Transverse colon (tissue), 4 donors: Measurements from ENCODE around the gene NME8. TPM values are rescaled to one million over a fixed set of nuclear protein-coding genes. Genes with fewer than 3 reads are reported as not detected.
A peak's percentile ranks its signal among the peaks of the same experiment; 100 is the strongest.

Experiments
- DNase-seq: peaks from one replicate; pipeline ENCODE4 v3.0.0-alpha.2; 2019
- H3K27ac ChIP-seq, 4 donors: fragments of 200-600 bp; sonication (generic); 2 replicates each; pipeline ENCODE4 v1.5.1; 2016 to 2018; ENCODE audit warnings: inconsistent platforms in 4 of 4
- H3K27me3 ChIP-seq: fragments of 200-600 bp; sonication (generic); 2 replicates; pipeline ENCODE4 v1.5.1; 2017; ENCODE audit warnings: inconsistent platforms
- H3K36me3 ChIP-seq, 4 donors: fragments of 200-600 bp; sonication (generic); 2 replicates each; pipeline ENCODE4 v1.5.1; 2017 to 2019; ENCODE audit warnings: inconsistent platforms in 4 of 4
- H3K4me1 ChIP-seq, 4 donors: fragments of 200-600 bp; sonication (generic); 2 replicates each; pipeline ENCODE4 v1.5.1; 2017 to 2020; ENCODE audit warnings: inconsistent platforms in 4 of 4
- H3K4me3 ChIP-seq, 4 donors: fragments of 200-600 bp; sonication (generic); 1 replicate in 1 of 4; 2 replicates in 3 of 4; pipeline versions ENCODE4 v1.5.1 to v1.6.1; 2017 to 2019; ENCODE audit warnings: inconsistent platforms in 4 of 4
- H3K9me3 ChIP-seq, 2 donors: fragments of 200-600 bp; sonication (generic); 2 replicates each; pipeline ENCODE4 v1.5.1; 2017 to 2019; ENCODE audit warnings: inconsistent platforms in 2 of 2
- EP300 ChIP-seq: sonication (generic); formaldehyde crosslinking; IDR thresholded peaks from one replicate; pipeline ENCODE4 v1.6.1; 2017; ENCODE audit warnings: antibody characterized with exemption, low read depth
- POLR2A ChIP-seq: fragments of 450-650 bp; IDR thresholded peaks from one replicate; pipeline ENCODE4 v1.6.1; 2016; ENCODE audit warnings: antibody characterized with exemption, mild to moderate bottlenecking, moderate library complexity
- POLR2AphosphoS5 ChIP-seq, 3 donors: sonication (generic); formaldehyde crosslinking; IDR thresholded peaks; one replicate each; pipeline ENCODE4 v1.6.1; 2016; ENCODE audit warnings: antibody characterized with exemption in 3 of 3
- WGBS, 2 donors: methylation state at CpG; one replicate each; pipeline ENCODE4 v1.1.5; 2018; ENCODE audit warnings: low coverage in 1 of 2; 5-methylcytosine and 5-hydroxymethylcytosine counted together
- in situ Hi-C, 4 donors: fragments of 200-750 bp; cut with MboI; loops; one replicate each; pipeline versions ENCODE4 v1.15.0 to v1.15.1; 2017; ENCODE audit warnings: low sequenced_read_pairs in 3 of 4, low pct_ligation_motif_present in 1 of 4, low pct_unique_long_range_greater_than_20kb in 1 of 4
- intact Hi-C: fragments of 100-400 bp; cut with DNase I; formaldehyde crosslinking; loops from one replicate; pipeline ENCODE4 v1.15.1; 2023; ENCODE audit warnings: low total_unique reads
- total RNA-seq, 4 donors: library from RNA; depleted of rRNA; stranded (reverse); fragments of >200 nt; gene quantifications; one replicate each; pipeline ENCODE4 v1.1.0, GENCODE V29; 2016
- TF ChIP-seq, protein P1 (sequence below), 5 experiments: fragments of 200-600 bp in 3 of 5; fragments of 450-650 bp in 2 of 5; sonication (generic) in 3 of 5; IDR thresholded peaks; 1 replicate in 2 of 5; 2 replicates in 3 of 5; pipeline ENCODE4 v1.5.1; 2016 to 2017; ENCODE audit warnings: antibody characterized with exemption in 5 of 5, inconsistent platforms in 3 of 5, mild to moderate bottlenecking in 2 of 5, moderate library complexity in 1 of 5

The NME8 gene
- total RNA-seq, 4 donors from 2014 or later, result not detected

DNA sequence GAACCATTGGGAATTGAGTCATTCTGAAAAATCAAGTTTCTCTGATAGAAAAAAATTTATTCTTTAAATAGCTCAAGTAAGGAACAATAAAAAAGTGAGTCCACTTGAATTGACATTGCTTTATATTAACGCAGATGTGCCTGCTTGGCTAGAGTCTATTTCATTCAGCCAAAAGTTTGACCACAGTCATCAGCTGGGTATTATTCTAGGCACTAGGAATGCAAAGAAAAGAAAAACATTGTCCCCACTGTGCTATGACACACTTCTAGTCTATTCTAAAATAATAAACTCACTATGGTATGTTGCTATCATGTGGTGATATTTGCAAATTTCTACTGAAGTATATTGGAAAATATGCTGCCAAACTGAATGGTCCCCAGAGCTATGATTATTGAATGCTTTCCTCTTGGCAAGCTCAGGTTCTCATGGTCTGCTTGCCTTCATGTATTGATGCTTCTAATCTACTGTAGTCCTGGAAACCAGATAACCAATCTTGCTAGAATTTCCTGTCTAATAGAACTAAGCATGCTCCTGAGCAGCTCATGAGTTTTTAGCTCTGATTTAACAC is 59.9 kb downstream of the NME8 start:
- TF ChIP-seq POLR2A (no peak), POLR2AphosphoS5 (IDR thresholded peaks at IDR 0.05) (no peak), EP300 (no peak)
- TF ChIP-seq, protein P1, sequence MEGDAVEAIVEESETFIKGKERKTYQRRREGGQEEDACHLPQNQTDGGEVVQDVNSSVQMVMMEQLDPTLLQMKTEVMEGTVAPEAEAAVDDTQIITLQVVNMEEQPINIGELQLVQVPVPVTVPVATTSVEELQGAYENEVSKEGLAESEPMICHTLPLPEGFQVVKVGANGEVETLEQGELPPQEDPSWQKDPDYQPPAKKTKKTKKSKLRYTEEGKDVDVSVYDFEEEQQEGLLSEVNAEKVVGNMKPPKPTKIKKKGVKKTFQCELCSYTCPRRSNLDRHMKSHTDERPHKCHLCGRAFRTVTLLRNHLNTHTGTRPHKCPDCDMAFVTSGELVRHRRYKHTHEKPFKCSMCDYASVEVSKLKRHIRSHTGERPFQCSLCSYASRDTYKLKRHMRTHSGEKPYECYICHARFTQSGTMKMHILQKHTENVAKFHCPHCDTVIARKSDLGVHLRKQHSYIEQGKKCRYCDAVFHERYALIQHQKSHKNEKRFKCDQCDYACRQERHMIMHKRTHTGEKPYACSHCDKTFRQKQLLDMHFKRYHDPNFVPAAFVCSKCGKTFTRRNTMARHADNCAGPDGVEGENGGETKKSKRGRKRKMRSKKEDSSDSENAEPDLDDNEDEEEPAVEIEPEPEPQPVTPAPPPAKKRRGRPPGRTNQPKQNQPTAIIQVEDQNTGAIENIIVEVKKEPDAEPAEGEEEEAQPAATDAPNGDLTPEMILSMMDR (IDR thresholded peaks at IDR 0.05), result no peak
- no peaks in the 10 kb centered on the region for H3K4me1 ChIP-seq
- H3K27me3 ChIP-seq, result no peaks in the 10 kb centered on the region
- in situ Hi-C loops, result loop anchor here (25.0 kb wide), 2 partner anchors 179 to 304 kb away; no protein-coding TSS in a partner anchor
- WGBS, 2 donors, result 86 to 98% methylated on average over 1 of the region's 1 CpG
- intact Hi-C loops, result no loop called here
- H3K4me3 ChIP-seq, result no peak overlapping the region
- no peak for DNase-seq
- no peaks in the 10 kb centered on the region for H3K36me3 ChIP-seq
- no peaks in the 10 kb centered on the region for H3K9me3 ChIP-seq
- H3K27ac ChIP-seq, result no peak overlapping the region

DNA sequence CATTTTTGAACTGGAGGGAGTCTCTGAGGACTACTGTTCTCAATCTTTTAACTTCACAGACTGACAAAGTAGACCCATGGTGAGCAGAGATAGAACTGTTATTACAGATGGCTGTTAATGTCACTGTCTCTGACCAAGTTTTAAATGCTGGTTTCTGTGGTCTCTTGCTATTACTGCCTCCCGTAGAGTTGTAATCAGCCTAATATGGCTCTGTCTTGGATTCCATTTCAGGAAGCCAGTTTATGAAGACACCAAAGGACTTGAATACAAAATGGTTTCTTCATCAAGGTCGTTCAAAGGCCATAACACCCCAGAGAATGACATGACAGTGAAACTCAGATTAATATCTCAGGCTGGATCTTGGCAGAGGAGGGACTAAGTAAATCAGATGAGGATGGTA is 64.4 kb downstream of the NME8 start:
- Histone ChIP-seq H3K27ac (no peak overlapping the region), H3K36me3 (no peaks in the 10 kb centered on the region), H3K9me3 (no peaks in the 10 kb centered on the region), H3K4me3 (no peak overlapping the region), H3K27me3 (peaks cover 18% of the 10 kb centered on the region), H3K4me1 (peaks cover 0 to 19% (median 13%) of the 10 kb centered on the region in 4 donors)
- intact Hi-C loops (no loop called here), in situ Hi-C loops (loop anchor here (10.0 to 25.0 kb wide), 3 partner anchors 175 to 312 kb away; no protein-coding TSS in a partner anchor)
- no peak for DNase-seq
- TF ChIP-seq POLR2A, result no peak
- TF ChIP-seq POLR2AphosphoS5 (IDR thresholded peaks at IDR 0.05), result no peak
- TF ChIP-seq, protein P1 (IDR thresholded peaks at IDR 0.05), result no peak
- TF ChIP-seq EP300, result no peak
- WGBS, 2 donors, result 58 to 61% methylated on average over 2 of the region's 2 CpGs

DNA sequence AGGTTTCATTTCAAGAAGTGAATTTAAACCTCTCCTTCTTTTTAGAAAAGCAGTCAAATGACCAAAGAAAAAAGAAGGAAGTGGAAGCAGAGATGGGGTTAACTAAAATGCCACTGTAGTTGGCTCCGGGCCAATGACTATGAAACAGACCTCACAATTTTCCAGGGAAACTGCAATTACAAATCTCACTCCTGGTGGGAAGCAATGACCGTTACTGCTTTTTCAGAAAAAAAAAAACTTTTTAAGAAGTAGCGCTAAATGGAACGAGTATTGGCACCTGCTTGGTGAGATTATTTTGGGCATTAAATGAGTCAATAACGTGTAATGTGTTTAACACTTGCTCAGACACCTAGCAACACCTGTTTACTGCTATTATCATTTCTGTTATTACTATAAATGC is 67.0 kb downstream of the NME8 start:
- Histone ChIP-seq H3K27ac (peak overlapping the region in 1 of 4 donors; percentile 58), H3K27me3 (peaks cover 18% of the 10 kb centered on the region), H3K4me1 (peaks cover 0 to 22% (median 15%) of the 10 kb centered on the region in 4 donors), H3K36me3 (no peaks in the 10 kb centered on the region), H3K9me3 (no peaks in the 10 kb centered on the region), H3K4me3 (no peak overlapping the region)
- intact Hi-C loops, result no loop called here
- TF ChIP-seq POLR2AphosphoS5 (IDR thresholded peaks at IDR 0.05) (no peak), POLR2A (no peak), EP300 (no peak)
- TF ChIP-seq, protein P1 (IDR thresholded peaks at IDR 0.05), result no peak
- in situ Hi-C loops, result loop anchor here (10.0 to 25.0 kb wide), 3 partner anchors 172 to 309 kb away; no protein-coding TSS in a partner anchor
- 2 to 17% methylated on average over 5 of the region's 5 CpGs for WGBS, 2 donors
- DNase-seq, result peak; percentile 10

DNA sequence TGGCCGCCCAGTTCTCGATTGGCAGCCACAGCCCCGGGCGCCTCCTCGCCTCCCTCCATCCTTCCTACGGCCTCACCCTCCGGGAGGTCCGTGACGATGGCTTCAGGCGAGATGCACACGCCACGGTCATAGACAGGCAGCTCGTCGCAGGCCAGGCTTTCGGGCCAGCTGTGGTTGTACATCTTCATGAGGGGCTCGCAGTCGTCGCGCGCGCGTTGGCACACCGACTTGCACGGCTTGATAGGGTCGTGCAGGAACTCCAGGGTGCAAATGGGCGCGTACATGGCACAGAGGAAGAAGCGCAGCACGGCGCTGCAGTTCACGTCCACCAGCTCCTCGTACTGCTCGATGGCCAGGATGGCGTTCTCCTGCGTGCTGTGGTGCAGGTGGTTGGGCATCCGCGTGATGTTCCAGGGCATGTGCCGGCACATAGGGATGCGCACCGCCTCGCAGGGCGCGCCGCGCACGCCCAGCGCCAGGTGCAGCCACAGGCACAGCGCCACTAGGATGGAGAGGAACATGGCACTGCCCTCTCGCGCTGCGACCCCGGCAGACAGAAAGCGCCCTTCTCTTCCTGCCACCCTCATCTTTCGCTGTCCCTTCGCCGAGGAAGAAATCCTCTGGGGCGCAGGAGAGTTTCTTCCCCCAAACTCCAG is 67.7 kb downstream of the NME8 start:
- Histone ChIP-seq H3K36me3 (no peaks in the 10 kb centered on the region), H3K4me1 (peaks cover 0 to 23% (median 15%) of the 10 kb centered on the region in 4 donors), H3K27me3 (peaks cover 18% of the 10 kb centered on the region), H3K4me3 (peak overlapping the region; percentile 14 to 47 (median 31)), H3K9me3 (no peaks in the 10 kb centered on the region), H3K27ac (peak overlapping the region; percentile 6 to 58 (median 36))
- intact Hi-C loops, result no loop called here
- 1 to 12% methylated on average over 16 to 54 of the region's 57 CpGs for WGBS, 2 donors
- in situ Hi-C loops, result loop anchor here (10.0 to 25.0 kb wide), 3 partner anchors 171 to 309 kb away; no protein-coding TSS in a partner anchor
- DNase-seq, result peak; percentile 14
- TF ChIP-seq POLR2A, result no peak
- TF ChIP-seq EP300, result no peak
- no peak for TF ChIP-seq POLR2AphosphoS5 (IDR thresholded peaks at IDR 0.05)
- TF ChIP-seq, protein P1 (IDR thresholded peaks at IDR 0.05), result no peak
